Mucosa of descending colon (tissue), 3 donors: ENCODE data around the gene HS3ST5. TPM values are rescaled to one million over a fixed set of nuclear protein-coding genes. Genes with fewer than 3 reads are reported as not detected.

Experiments
- ATAC-seq: fragments of 200-7000 bp; cut with Tn5 transposase; one replicate; pipeline ENCODE4 v1.9.1; 2020; ENCODE audit warnings: mild to moderate bottlenecking, moderate library complexity
- DNase-seq, 3 donors: peaks; one replicate each; pipeline ENCODE4 v3.0.0-alpha.2; 2020
- H3K36me3 ChIP-seq: fragments of 200-600 bp; one replicate; pipeline ENCODE4 v1.8.0; 2021; ENCODE audit warnings: low read depth, mild to moderate bottlenecking
- H3K4me1 ChIP-seq: fragments of 200-600 bp; one replicate; pipeline ENCODE4 v1.8.0; 2021; ENCODE audit warnings: low read depth, mild to moderate bottlenecking
- H3K4me3 ChIP-seq: fragments of 200-600 bp; one replicate; pipeline ENCODE4 v1.8.0; 2021; ENCODE audit warnings: mild to moderate bottlenecking
- H3K9me3 ChIP-seq: fragments of 200-600 bp; one replicate; pipeline ENCODE4 v1.8.0; 2021; ENCODE audit warnings: mild to moderate bottlenecking
- intact Hi-C, 2 donors: fragments of 100-400 bp; cut with DNase I in 1 of 2; cut with micrococcal nuclease in 1 of 2; formaldehyde crosslinking; loops; one replicate each; pipeline versions ENCODE4 v1.11.0 to v1.11.1; 2022; cut with DNase I, micrococcal nuclease
- total RNA-seq, 3 donors: library from RNA; stranded (reverse); fragmentation: NEBNext Ultra II Directional in 2 of 3; extraction: Animal tissue kit (Norgen Biotek cat#: 25700) in 2 of 3; gene quantifications; one replicate each; pipeline versions ENCODE4 v1.2.1 to v1.2.4, GENCODE V29; 2021 to 2023
- TF ChIP-seq, protein P1 (sequence below): fragments of 200-600 bp; IDR thresholded peaks from one replicate; pipeline ENCODE4 v1.8.0; 2022; ENCODE audit warnings: antibody characterized with exemption, mild to moderate bottlenecking
- donor health status: DM: no; HTN: no; CAD: no; lungs with moderate emphysema.
- donor health status: DM: no; HTN: no; CAD: no.
- donor health status: DM: no; HTN: yes; CAD: no.

Gene HS3ST5
- total RNA-seq, 3 donors from 2014 or later = 0.12 to 1.0 TPM; not detected in 1

DNA sequence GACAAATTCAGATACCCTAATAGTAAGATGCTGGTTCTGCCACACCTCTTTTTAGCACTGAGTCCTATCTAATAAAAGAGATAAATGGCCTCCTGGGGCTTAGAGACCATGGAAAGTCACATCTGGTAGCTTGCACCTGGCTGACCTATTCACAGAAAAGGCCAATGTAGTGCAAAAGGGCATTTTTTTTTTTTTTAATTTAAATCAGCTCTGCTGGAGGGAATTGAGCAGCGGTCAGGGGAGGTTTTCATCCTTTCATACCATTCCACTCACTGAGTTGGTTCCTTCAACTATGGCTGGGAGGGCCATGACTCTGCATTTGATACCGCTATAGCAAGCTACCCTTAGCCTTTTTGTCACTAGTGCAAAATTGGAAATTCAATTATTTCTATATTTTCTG, 20.1 kb upstream of the HS3ST5 start:
- H3K9me3 ChIP-seq = no peaks in the 10 kb centered on the region
- DNase-seq = no peak
- no peaks in the 10 kb centered on the region for H3K36me3 ChIP-seq
- no peak overlapping the region for H3K4me3 ChIP-seq
- intact Hi-C loops = no loop called here
- no peak for ATAC-seq
- TF ChIP-seq, protein P1, sequence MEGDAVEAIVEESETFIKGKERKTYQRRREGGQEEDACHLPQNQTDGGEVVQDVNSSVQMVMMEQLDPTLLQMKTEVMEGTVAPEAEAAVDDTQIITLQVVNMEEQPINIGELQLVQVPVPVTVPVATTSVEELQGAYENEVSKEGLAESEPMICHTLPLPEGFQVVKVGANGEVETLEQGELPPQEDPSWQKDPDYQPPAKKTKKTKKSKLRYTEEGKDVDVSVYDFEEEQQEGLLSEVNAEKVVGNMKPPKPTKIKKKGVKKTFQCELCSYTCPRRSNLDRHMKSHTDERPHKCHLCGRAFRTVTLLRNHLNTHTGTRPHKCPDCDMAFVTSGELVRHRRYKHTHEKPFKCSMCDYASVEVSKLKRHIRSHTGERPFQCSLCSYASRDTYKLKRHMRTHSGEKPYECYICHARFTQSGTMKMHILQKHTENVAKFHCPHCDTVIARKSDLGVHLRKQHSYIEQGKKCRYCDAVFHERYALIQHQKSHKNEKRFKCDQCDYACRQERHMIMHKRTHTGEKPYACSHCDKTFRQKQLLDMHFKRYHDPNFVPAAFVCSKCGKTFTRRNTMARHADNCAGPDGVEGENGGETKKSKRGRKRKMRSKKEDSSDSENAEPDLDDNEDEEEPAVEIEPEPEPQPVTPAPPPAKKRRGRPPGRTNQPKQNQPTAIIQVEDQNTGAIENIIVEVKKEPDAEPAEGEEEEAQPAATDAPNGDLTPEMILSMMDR = no peak
- H3K4me1 ChIP-seq = no peaks in the 10 kb centered on the region

- DNase-seq = no peak
- H3K4me1 ChIP-seq = no peaks in the 10 kb centered on the region
- ATAC-seq = no peak
- TF ChIP-seq, protein P1 = no peak
- intact Hi-C loops = no loop called here
- H3K9me3 ChIP-seq = no peaks in the 10 kb centered on the region
- H3K4me3 ChIP-seq = no peak overlapping the region
- H3K36me3 ChIP-seq = no peaks in the 10 kb centered on the region
Observed at GRCh38 chr6:114362396-114362795, 19.6 kb upstream of the HS3ST5 start.

- Histone ChIP-seq H3K4me1 (no peaks in the 10 kb centered on the region), H3K4me3 (no peak overlapping the region), H3K36me3 (no peaks in the 10 kb centered on the region), H3K9me3 (no peaks in the 10 kb centered on the region)
- no peak for ATAC-seq
- TF ChIP-seq, protein P1 = no peak
- intact Hi-C loops = no loop called here
- no peak for DNase-seq
Observed at GRCh38 chr6:114361036-114361435, 18.2 kb upstream of the HS3ST5 start.

DNA sequence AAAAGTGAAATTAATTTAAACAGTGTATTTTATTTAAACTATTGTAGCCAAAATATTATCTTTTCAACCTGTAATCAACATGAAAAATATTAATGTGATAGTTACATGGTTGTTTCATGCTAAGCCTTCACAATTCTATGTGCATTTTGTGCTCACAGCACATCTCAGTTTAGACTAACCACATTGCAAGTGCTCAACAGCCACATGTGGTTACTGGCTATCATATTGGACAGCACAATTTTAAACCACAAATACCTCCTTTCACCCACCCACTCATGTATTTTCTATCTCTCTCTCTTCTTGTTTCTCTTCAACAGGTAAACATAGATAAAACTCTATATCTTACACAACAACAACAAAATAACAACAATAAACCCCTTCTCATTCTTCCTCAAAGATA, 12.5 kb upstream of the HS3ST5 start:
- intact Hi-C loops = no loop called here
- no peak for ATAC-seq
- H3K9me3 ChIP-seq = no peaks in the 10 kb centered on the region
- no peak for DNase-seq
- no peaks in the 10 kb centered on the region for H3K36me3 ChIP-seq
- TF ChIP-seq, protein P1 = no peak
- H3K4me1 ChIP-seq = no peaks in the 10 kb centered on the region
- no peak overlapping the region for H3K4me3 ChIP-seq

DNA sequence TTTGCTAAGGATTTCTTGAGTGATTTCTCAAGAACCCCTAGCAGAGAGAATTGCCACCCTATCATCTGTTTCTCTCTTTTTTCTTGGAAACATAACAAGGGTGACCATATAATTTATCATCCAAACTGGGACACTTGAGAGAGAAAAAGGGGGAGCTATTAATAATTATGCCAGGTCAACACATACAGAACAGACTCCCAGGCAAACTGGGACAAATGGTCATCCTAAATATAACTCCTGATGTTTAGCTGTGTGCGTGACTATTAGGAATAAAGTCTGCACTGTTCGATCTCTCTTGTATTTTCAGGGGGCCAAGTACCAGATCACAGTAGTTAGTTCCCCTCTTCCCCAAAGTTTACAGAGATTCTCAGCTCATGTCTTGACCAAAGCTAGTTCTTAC, 11.7 kb upstream of the HS3ST5 start:
- ATAC-seq (no peak), DNase-seq (no peak)
- no peaks in the 10 kb centered on the region for H3K36me3 ChIP-seq
- H3K9me3 ChIP-seq = no peaks in the 10 kb centered on the region
- H3K4me3 ChIP-seq = no peak overlapping the region
- TF ChIP-seq, protein P1 = no peak
- H3K4me1 ChIP-seq = no peaks in the 10 kb centered on the region
- intact Hi-C loops = no loop called here

GRCh38 chr6:114346451-114346850, 3.6 kb upstream of the HS3ST5 start:
- Histone ChIP-seq H3K36me3 (no peaks in the 10 kb centered on the region), H3K4me3 (no peak overlapping the region), H3K4me1 (peaks cover 13% of the 10 kb centered on the region), H3K9me3 (no peaks in the 10 kb centered on the region)
- DNase-seq (no peak), ATAC-seq (no peak)
- TF ChIP-seq, protein P1 = no peak
- intact Hi-C loops = no loop called here
